GM18502 (cell line): ENCODE measurements around the gene DYDC1.
"Not testable (repeated sequence)": the region's sequence is repeated elsewhere in the genome, so short reads cannot be mapped to it uniquely, and the experiment has no call there.

ENCODE experiments used
- ATAC-seq: cut with Tn5 transposase; IDR thresholded peaks from one replicate; pipeline ENCODE4 v1.9.1; 2021; ENCODE audit warnings: mild to moderate bottlenecking; ENCODE audit not compliant: unreplicated experiment, poor library complexity

The DYDC1 gene

DNA sequence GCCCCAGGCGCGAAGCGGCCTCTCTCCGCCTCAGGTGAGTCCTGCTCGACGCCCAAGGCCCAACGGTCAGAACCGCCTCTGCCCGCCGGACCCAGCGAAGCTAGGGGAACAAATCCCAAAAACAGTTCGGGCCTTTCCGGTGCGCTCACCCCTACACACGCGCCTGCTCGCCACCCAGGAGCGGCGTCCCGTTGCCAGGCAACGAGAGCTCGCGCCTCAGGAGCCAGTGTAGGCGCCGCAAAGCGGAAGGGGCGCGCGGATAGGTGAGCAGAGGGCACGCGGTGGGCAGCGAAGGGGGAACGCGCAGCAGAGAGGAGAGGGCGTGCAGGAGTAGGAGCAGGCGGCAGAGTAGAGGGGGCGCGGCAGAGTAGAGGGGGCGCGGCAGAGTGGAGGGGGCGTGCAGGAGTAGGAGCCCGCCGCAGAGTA, at the start of gene DYDC1, which contains the start of gene DYDC2:
Gene DYDC1 (minus strand): TSS at position 193 of the 426 bp plus-strand sequence. CDS start 4,154 bp downstream, outside the sequence.
Gene DYDC2 (plus strand): TSS at position 219 of the 426 bp plus-strand sequence. CDS start 5,663 bp downstream, outside the sequence.
- peak; percentile 65 for ATAC-seq

GRCh38 chr10:80406204-80406603, 49.6 kb upstream of the DYDC1 start:
- ATAC-seq: no peak

DNA sequence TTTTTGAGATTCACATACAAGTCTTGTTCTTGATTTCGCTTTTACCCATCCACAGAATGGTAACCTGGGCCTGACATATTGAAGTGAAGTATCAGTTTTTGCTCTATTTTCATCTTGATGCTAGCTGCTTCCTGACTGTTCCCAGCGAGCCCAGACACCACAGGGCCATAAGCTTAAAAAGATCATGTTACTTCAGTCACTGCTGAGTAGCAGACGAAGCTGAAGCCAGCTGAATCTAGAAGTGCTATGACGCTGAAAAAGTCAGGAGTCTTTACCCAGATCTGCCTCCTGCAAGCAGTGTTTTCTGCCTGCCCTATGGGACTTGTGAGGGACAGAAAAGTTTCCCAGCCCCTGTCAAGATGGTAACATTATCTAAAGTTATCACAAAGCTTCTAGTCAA, 49.1 kb upstream of the DYDC1 start:
- no peak for ATAC-seq

DNA sequence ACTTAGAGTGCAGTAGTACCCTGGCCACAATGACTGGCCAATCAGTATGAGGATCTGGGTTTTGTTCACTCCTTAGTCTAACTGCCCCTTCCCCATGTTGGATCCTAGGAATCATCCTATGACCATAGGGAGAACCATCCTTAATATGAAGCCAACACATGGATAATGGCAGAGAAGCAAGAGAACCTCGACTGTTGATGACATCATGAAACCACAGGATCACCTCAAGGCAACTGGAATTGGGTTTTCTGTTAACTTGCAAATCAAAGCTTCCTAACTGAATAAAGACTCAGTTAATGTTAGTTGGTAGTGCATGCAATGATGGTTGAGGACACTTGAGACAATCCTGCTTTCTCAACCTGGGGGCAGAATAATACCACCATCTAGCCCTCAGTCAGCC, 48.5 kb upstream of the DYDC1 start:
- no peak for ATAC-seq

- ATAC-seq: no peak
Measured at GRCh38 chr10:80400136-80400804, 43.7 kb upstream of the DYDC1 start.

DNA sequence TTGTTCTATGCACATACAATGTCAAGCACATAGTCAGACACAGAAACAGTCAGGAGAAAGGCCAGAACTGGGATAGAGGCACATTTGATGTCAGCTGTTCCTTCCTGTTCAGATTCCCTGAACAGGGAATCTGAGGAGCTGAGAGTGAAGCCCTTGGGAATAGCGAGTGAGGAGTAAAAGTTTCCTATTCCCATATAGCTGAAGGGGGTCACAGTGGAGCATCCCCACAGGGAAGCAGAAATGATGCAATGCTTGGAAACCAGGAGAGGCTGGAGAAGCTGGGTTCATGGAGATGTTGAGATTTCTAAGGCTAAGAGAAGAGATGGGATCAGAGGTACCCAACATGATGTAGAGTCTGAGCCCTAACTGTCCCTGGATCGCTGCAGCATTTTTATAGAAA, 40.5 kb upstream of the DYDC1 start:
- ATAC-seq: no peak

GRCh38 chr10:80394358-80394916, 37.9 kb upstream of the DYDC1 start:
- ATAC-seq: no peak

- ATAC-seq: no peak
Measured at GRCh38 chr10:80392250-80392649, 35.7 kb upstream of the DYDC1 start.

DNA sequence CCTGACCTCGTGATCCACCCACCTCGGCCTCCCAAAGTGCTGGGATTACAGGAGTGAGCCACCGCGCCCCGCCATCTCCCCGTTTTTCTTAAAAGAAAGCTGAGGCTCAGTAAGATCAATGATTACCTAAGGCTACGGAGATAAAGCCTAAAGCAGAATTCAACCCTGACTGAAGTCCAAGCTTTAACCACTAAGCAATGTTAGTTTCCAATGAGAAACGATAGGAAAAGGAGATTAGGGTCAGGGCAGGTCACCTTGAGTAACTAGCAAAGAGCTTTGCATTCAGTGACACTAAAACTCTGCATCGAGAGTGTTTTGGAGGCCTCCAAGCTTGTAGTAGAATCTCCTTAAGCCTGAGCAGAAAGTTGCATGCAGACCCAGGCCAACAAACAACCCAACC, 34.2 kb upstream of the DYDC1 start:
- no peak for ATAC-seq

DNA sequence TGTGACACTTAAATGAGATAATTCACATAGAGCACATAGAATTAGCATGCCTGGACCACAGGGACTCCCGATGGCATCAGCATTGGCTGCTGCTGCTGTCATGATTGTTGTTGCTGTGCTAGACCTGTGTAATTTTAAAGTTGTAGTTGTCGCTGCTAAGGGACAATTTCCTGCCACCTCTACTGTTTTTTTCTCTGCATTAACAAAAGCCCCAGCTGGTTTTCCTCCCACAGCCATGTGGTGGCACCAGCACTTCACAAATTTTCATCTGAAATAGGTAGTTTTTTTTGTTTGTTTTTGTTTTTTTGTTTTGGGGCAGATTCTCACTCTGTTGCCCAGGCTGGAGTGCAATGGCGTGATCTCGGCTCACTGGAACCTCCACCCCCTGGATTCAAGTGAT, 26.4 kb upstream of the DYDC1 start:
- ATAC-seq: peak; percentile 73

DNA sequence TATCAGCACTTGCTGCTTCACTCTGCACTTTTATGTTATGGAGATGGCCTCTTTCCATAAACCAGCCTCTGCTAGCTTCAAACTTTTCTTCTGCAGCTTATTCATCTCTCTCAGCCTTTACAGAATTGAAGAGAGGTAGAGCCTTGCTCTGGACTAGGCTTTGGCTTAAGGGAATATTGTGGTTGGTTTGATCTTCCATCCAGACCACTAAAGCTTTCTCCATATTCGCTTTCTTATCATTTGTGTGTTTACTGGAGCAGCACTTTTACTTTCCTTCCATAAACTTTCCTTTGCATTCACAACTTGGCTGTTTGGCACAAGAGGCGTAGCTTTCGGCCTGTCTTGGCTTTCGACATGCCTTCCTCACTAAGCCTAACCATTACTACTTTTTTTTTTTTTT, 23.6 kb upstream of the DYDC1 start:
- ATAC-seq: no peak

DNA sequence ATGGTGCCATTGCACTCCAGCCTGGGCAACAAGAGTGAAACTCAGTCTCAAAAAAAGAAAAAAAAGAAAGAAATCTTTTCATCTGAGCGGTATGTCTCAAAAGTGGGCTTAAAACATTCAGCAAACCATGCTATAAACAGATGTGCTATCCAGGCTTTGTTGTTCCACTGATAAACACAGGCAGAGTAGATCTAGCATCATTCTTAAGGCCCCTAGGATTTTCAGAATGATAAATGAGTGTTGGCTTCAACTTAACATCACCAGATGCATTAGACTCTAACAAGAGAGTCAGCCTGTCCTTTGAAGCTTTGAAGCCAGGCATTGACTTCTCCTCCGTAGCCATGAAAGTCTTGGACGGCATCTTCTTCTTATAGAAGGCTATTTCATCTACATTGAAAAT, 23.1 kb upstream of the DYDC1 start:
- no peak for ATAC-seq

- no peak for ATAC-seq
Measured at GRCh38 chr10:80373502-80373901, 16.9 kb upstream of the DYDC1 start.

DNA sequence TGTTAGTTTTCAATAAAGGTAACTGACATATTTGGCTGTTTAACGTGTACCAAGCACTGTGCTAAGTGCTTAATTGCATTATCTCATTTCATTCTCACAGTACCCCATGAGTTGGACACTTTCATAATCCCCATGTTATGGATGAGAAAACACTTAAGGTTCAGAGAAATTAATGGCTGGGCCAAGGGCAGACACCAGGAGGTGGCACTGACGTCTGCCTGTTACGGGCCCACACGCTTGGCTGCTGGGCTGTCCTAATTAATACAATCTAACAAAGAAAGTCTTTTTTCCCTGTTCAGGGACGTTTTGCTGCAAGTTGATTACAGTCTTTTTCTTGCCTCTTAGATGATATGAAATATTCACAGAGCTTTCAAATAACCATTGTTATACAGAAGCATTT, 16.1 kb upstream of the DYDC1 start:
- no peak for ATAC-seq

GRCh38 chr10:80371467-80371866, 14.9 kb upstream of the DYDC1 start:
- no peak for ATAC-seq

DNA sequence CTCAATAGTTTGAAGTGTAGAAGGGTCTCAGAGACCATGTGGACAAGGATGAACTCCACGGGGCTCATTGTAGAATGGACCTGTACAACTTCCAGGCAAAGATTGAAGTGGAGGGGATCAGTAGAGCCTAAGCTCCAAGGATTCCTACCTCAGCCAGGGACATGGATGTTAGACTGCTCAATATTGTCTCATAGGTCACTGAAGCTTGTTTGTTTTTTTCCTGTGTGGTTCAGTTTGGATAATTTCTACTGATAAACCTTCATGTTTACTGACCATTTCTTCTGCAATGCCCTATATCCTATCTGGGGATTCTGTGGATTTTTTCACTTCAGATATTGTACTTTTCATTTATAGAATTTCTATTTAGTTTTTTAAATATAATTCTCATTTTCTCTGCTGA, 9.0 kb upstream of the DYDC1 start:
- no peak for ATAC-seq

GRCh38 chr10:80359644-80360043, 3.1 kb upstream of the DYDC1 start:
- no peak for ATAC-seq

GRCh38 chr10:80358925-80359324, 2.4 kb upstream of the DYDC1 start:
- ATAC-seq: not testable (repeated sequence)

DNA sequence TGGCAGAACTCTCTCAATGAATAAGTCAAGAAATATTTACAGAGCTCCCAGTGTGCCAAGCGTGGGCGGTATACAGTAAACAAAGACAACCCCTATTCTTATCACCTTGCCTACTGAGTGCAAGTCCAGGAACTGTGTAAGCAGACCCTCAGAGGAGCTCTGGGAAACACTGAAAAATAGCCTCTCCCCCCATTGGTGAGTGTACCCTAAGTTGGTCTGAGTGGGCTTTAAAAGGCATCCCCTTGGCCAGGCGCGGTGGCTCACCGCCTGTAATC, 1.2 kb upstream of the DYDC1 start:
- no peak for ATAC-seq

DNA sequence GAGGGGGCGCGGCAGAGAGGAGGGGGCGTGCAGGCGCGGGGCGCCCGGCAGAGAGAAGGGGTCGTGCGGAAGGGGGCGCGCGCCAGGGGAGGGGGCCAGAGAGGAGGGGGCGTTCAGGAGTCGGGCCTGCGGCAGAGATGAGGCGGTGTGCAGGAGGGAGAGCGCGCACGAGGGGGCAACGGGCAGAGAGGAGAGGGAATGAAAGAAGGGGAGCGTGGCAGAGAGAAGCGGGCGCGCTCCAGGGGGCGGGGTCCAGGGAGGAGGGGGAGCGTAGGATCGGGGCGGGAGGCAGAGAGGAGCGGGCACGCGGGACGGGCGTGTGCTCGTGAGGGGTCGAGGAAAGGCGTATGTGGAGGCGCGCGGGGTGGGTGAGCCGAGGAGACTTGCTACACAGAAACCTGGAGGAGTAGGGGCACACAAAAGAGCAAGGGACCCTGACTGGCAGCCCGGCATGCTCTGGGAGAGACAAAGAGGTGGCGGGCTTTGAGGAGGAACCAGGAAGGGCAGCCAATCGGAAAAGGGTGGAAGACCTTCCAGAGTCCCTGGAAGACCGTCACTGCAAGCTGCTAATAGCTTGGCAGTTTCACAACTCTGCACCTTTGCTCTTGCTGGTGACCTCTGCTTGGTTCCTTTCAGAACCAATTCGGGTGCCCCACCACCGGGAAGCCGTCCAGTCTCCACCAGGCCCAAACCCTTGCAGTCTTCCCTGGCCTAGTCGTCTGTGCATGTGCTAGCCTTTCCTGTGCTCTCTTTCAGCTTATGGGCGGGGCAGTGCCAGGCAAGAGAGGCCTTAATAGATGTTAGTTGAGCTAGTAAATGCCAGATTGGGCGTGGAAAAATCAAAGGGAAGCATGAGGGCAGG, 665 bp upstream of the DYDC1 start:
- no peak for ATAC-seq

- ATAC-seq: no peak
Measured at GRCh38 chr10:80351220-80351619, 5.3 kb downstream of the DYDC1 start.
